Measurements from ENCODE around the gene POLR1H. TPM values are rescaled to one million over a fixed set of nuclear protein-coding genes. Genes with fewer than 3 reads are reported as not detected.

The POLR1H gene
- total and polyA plus RNA-seq, 8 donors, result 21.3 to 47.8 (median 36.3) TPM

DNA sequence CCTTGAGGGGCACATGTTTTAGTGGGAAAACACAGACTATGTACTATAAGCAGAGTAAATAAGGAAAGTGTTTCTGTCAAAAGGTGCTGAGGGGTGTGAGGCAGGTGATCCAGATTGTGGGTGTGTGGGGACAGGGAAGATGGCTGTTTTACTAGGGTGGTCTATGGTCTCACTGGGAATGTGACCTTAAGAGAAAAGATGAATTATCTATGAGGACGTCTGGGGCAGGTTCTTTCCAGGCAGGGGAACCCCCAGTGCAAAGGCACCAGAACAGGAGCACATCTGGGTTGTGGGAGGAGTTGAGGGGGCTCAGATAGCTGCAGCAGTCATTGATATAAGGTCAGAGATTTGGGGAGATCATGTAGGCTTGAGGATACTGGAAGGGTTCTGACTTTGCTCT, 18.2 kb upstream of the POLR1H start:
- no peak for ATAC-seq
- TF ChIP-seq, protein P1, sequence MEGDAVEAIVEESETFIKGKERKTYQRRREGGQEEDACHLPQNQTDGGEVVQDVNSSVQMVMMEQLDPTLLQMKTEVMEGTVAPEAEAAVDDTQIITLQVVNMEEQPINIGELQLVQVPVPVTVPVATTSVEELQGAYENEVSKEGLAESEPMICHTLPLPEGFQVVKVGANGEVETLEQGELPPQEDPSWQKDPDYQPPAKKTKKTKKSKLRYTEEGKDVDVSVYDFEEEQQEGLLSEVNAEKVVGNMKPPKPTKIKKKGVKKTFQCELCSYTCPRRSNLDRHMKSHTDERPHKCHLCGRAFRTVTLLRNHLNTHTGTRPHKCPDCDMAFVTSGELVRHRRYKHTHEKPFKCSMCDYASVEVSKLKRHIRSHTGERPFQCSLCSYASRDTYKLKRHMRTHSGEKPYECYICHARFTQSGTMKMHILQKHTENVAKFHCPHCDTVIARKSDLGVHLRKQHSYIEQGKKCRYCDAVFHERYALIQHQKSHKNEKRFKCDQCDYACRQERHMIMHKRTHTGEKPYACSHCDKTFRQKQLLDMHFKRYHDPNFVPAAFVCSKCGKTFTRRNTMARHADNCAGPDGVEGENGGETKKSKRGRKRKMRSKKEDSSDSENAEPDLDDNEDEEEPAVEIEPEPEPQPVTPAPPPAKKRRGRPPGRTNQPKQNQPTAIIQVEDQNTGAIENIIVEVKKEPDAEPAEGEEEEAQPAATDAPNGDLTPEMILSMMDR (IDR thresholded peaks at IDR 0.05), result no peak
- Histone ChIP-seq H3K27ac (no peak overlapping the region), H3K9me3 (no peaks in the 10 kb centered on the region), H3K27me3 (no peaks in the 10 kb centered on the region), H3K4me3 (no peak overlapping the region), H3K4me1 (no peaks in the 10 kb centered on the region), H3K36me3 (no peaks in the 10 kb centered on the region)
- intact Hi-C loops (cut with DNase I), result no loop called here
- DNase-seq, result no peak

DNA sequence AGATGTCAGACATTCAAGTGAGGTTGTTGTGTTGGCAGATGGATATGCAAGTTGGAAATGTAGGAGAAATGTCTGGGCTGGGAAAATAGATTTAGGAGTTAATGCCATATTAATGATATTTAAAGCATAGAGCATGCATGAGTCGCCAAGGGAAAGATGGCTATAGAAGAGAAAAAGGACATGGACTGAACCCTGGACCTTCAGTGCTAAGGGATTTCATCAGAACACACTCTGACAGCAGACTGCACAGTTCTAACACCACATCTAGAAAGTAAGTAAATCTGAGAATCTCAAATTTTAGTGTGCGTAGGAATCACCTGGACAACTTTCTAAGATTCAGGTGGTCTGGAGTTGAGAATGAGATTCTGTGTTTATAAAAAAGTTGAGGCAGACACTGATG, 17.3 kb upstream of the POLR1H start:
- ATAC-seq (no peak), DNase-seq (no peak)
- Histone ChIP-seq H3K27ac (no peak overlapping the region), H3K4me3 (no peak overlapping the region), H3K9me3 (no peaks in the 10 kb centered on the region), H3K27me3 (no peaks in the 10 kb centered on the region), H3K4me1 (no peaks in the 10 kb centered on the region), H3K36me3 (no peaks in the 10 kb centered on the region)
- TF ChIP-seq, protein P1 (IDR thresholded peaks at IDR 0.05), result no peak
- intact Hi-C loops (cut with DNase I), result no loop called here

GRCh38 chr6:30044630-30045029, 16.4 kb upstream of the POLR1H start:
- H3K9me3 ChIP-seq, result no peaks in the 10 kb centered on the region
- TF ChIP-seq, protein P1 (IDR thresholded peaks at IDR 0.05), result no peak
- H3K4me1 ChIP-seq, result no peaks in the 10 kb centered on the region
- DNase-seq, result no peak
- no peak overlapping the region for H3K4me3 ChIP-seq
- H3K27me3 ChIP-seq, result no peaks in the 10 kb centered on the region
- H3K36me3 ChIP-seq, result no peaks in the 10 kb centered on the region
- peak; percentile 69 for ATAC-seq
- intact Hi-C loops (cut with DNase I), result no loop called here
- H3K27ac ChIP-seq, result no peak overlapping the region

GRCh38 chr6:30047220-30047619, 13.8 kb upstream of the POLR1H start:
- Histone ChIP-seq H3K27me3 (no peaks in the 10 kb centered on the region), H3K4me1 (no peaks in the 10 kb centered on the region), H3K27ac (no peak overlapping the region), H3K36me3 (no peaks in the 10 kb centered on the region), H3K9me3 (no peaks in the 10 kb centered on the region), H3K4me3 (no peak overlapping the region)
- intact Hi-C loops (cut with DNase I), result no loop called here
- ATAC-seq (no peak), DNase-seq (no peak)
- TF ChIP-seq, protein P1 (IDR thresholded peaks at IDR 0.05), result no peak

DNA sequence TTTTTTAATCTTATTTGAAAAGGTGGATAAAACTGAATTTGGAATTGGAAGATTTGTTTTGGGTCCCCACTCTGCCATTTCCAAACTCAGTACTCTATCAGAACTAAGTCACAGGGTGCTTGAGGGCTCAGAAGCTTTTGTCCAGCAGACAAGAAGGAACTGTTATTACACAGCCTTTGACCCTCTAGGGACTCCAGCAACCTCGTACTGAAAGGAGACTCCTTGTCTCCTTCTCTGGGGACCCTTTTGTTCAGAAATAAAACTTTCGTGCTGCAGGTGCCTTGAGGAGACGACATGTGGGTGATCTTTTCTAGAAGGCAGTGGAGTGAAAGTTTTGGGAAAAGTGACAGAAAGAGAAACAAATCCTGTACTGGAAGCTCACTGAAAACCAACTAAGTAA, 7.4 kb upstream of the POLR1H start:
- no peak for DNase-seq
- Histone ChIP-seq H3K36me3 (peaks cover 0 to 14% of the 10 kb centered on the region in 2 donors), H3K27me3 (no peaks in the 10 kb centered on the region), H3K4me3 (no peak overlapping the region), H3K4me1 (no peaks in the 10 kb centered on the region), H3K27ac (no peak overlapping the region), H3K9me3 (no peaks in the 10 kb centered on the region)
- ATAC-seq, result no peak
- intact Hi-C loops (cut with DNase I), result no loop called here
- TF ChIP-seq, protein P1 (IDR thresholded peaks at IDR 0.05), result no peak
